HL-60 (cell line): ENCODE data around the gene MGAT5.

Experiments used
- DNase-seq, 2 experiments: peaks; one replicate each; pipeline ENCODE4 v3.0.0-alpha.2; 2010 to 2020; ENCODE audit warnings: low read depth in 1 of 2, low spot score in 1 of 2
- H3K27ac ChIP-seq: fragments of 250-450 bp; sonication (Bioruptor Pico); replicated peaks from 2 replicates; pipeline ENCODE4 v1.5.1; 2020; ENCODE audit warnings: mild to moderate bottlenecking, moderate library complexity
- H3K27me3 ChIP-seq: fragments of 250-450 bp; sonication (Bioruptor Pico); 2 replicates; pipeline ENCODE4 v1.5.1; 2021; ENCODE audit warnings: mild to moderate bottlenecking, moderate library complexity; ENCODE audit not compliant: insufficient read depth, poor library complexity, severe bottlenecking
- H3K4me3 ChIP-seq: replicated peaks from 2 replicates; pipeline ENCODE4 v1.5.1; 2011; ENCODE audit warnings: mild to moderate bottlenecking, control low read depth, low read length; ENCODE audit not compliant: insufficient read depth
- GABPA ChIP-seq: IDR thresholded peaks from 2 replicates; pipeline ENCODE4 v1.6.1; 2012; ENCODE audit warnings: low read depth
- POLR2AphosphoS5 ChIP-seq: IDR thresholded peaks from 2 replicates; pipeline ENCODE4 v1.6.1; 2012; ENCODE audit warnings: low read depth
- SPI1 ChIP-seq: IDR thresholded peaks from 2 replicates; pipeline ENCODE4 v1.6.1; 2012; ENCODE audit warnings: low read depth, mild to moderate bottlenecking, borderline replicate concordance
- TF ChIP-seq, protein P1 (sequence below): IDR thresholded peaks from one replicate; pipeline ENCODE4 v1.5.1; 2011; ENCODE audit warnings: low read length, control low read depth, inconsistent platforms; ENCODE audit not compliant: insufficient read depth
- TF ChIP-seq, protein P2 (sequence below): IDR thresholded peaks from 2 replicates; pipeline ENCODE4 v1.6.1; 2012; ENCODE audit warnings: low read depth; ENCODE audit not compliant: insufficient replicate concordance

MGAT5 gene

DNA sequence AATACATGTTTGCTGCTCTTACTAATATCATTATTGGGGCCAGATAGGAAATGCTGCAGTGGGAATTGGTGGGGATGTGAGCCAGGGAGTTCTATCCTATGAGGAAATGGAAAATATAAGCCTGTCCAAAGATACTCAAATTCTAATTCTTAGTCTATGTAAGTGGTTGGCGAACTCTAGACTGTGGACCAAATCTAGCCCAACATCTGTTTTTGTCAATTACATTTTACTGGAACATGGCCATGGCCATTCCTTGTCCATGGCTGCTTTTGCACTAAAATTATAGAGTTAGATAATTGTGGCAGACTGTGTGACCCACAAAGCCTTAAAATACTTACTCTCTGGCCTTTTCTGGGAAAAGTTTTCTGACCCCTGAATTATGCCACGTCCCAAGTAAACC lies 113.3 kb downstream of the MGAT5 start:
- TF ChIP-seq, protein P1, sequence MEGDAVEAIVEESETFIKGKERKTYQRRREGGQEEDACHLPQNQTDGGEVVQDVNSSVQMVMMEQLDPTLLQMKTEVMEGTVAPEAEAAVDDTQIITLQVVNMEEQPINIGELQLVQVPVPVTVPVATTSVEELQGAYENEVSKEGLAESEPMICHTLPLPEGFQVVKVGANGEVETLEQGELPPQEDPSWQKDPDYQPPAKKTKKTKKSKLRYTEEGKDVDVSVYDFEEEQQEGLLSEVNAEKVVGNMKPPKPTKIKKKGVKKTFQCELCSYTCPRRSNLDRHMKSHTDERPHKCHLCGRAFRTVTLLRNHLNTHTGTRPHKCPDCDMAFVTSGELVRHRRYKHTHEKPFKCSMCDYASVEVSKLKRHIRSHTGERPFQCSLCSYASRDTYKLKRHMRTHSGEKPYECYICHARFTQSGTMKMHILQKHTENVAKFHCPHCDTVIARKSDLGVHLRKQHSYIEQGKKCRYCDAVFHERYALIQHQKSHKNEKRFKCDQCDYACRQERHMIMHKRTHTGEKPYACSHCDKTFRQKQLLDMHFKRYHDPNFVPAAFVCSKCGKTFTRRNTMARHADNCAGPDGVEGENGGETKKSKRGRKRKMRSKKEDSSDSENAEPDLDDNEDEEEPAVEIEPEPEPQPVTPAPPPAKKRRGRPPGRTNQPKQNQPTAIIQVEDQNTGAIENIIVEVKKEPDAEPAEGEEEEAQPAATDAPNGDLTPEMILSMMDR = no peak
- no peak for TF ChIP-seq POLR2AphosphoS5
- no peak for TF ChIP-seq GABPA
- TF ChIP-seq, protein P2, sequence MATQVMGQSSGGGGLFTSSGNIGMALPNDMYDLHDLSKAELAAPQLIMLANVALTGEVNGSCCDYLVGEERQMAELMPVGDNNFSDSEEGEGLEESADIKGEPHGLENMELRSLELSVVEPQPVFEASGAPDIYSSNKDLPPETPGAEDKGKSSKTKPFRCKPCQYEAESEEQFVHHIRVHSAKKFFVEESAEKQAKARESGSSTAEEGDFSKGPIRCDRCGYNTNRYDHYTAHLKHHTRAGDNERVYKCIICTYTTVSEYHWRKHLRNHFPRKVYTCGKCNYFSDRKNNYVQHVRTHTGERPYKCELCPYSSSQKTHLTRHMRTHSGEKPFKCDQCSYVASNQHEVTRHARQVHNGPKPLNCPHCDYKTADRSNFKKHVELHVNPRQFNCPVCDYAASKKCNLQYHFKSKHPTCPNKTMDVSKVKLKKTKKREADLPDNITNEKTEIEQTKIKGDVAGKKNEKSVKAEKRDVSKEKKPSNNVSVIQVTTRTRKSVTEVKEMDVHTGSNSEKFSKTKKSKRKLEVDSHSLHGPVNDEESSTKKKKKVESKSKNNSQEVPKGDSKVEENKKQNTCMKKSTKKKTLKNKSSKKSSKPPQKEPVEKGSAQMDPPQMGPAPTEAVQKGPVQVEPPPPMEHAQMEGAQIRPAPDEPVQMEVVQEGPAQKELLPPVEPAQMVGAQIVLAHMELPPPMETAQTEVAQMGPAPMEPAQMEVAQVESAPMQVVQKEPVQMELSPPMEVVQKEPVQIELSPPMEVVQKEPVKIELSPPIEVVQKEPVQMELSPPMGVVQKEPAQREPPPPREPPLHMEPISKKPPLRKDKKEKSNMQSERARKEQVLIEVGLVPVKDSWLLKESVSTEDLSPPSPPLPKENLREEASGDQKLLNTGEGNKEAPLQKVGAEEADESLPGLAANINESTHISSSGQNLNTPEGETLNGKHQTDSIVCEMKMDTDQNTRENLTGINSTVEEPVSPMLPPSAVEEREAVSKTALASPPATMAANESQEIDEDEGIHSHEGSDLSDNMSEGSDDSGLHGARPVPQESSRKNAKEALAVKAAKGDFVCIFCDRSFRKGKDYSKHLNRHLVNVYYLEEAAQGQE = no peak
- no peak for TF ChIP-seq SPI1
- no peak overlapping the region for H3K27ac ChIP-seq
- H3K4me3 ChIP-seq = no peak overlapping the region
- no peaks in the 10 kb centered on the region for H3K27me3 ChIP-seq
- no peak for DNase-seq

DNA sequence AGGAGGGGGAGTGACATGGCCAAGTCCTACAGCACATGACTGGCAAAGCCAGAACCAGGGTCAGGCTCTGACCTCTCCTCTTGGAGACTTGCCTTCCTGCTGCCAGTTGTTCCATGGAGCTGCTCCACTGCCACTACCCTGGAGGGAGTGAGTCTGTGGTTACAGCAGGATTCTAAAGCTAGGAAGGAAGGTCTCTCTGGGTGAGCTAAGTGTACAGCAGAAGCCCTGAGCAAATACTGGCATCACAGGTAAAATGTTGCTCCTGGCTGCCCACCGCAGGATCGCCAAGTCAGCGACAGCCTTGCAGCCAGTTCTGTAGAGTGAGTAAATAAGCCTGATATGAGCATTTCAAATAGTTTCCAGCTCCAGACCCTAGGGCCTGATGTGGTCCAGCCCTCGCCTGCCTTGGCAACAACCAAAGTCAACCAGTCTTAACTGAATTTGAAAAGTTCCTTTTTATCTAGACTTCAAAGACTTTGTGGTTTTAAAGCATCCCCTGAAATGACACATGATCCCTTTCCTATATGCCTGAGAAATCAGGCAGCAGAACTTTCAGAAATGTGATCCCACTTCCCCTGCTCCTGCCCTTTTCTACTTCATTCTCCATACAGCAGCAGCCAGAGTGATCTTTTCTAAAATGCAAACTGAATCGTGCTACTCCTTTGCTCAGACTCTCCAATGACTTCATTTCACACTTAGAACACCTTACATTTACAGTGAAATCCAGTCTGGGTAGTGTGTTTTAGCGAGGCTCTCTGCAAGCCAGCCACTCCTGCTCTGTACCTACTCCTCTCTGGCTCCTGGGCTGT lies 114.3 kb downstream of the MGAT5 start:
- TF ChIP-seq GABPA (no peak), POLR2AphosphoS5 (no peak), SPI1 (no peak)
- TF ChIP-seq, protein P1 = no peak
- TF ChIP-seq, protein P2 = no peak
- H3K27ac ChIP-seq = no peak overlapping the region

GRCh38 chr2:134369220-134369902 lies 115.5 kb downstream of the MGAT5 start:
- DNase-seq = no peak
- Histone ChIP-seq H3K27ac (no peak overlapping the region), H3K27me3 (no peaks in the 10 kb centered on the region), H3K4me3 (no peak overlapping the region)
- TF ChIP-seq GABPA (no peak), SPI1 (no peak), POLR2AphosphoS5 (no peak)
- TF ChIP-seq, protein P1 = no peak
- TF ChIP-seq, protein P2 = no peak

More for the DNA sequence above, 114.3 kb downstream of the MGAT5 start:
- DNase-seq = no peak
- H3K4me3 ChIP-seq = no peak overlapping the region
- H3K27me3 ChIP-seq = no peaks in the 10 kb centered on the region
